ENCODE measurements around the gene ZNF865.
"Not testable (repeated sequence)": the region's sequence is repeated elsewhere in the genome, so short reads cannot be mapped to it uniquely, and the experiment has no call there.

ZNF865 gene

GRCh38 chr19:55605637-55606470 is at the start of gene ZNF865:
Gene ZNF865 (plus strand): TSS chr19:55605647. CDS start chr19:55613619, 7,972 bp downstream.
- peak; percentile 98 for DNase-seq

GRCh38 chr19:55559684-55560083 is 45.8 kb upstream of the ZNF865 start:
- DNase-seq, result no peak

GRCh38 chr19:55563261-55563690 is 42.2 kb upstream of the ZNF865 start:
- peak; percentile 87 for DNase-seq

GRCh38 chr19:55566823-55567222 is 38.6 kb upstream of the ZNF865 start:
- no peak for DNase-seq

GRCh38 chr19:55567708-55568328 is 37.6 kb upstream of the ZNF865 start:
- no peak for DNase-seq

GRCh38 chr19:55569477-55569876 is 36.0 kb upstream of the ZNF865 start:
- not testable (repeated sequence) for DNase-seq

GRCh38 chr19:55573929-55574328 is 31.5 kb upstream of the ZNF865 start:
- not testable (repeated sequence) for DNase-seq

GRCh38 chr19:55576746-55577145 is 28.7 kb upstream of the ZNF865 start:
- no peak for DNase-seq

GRCh38 chr19:55578031-55578760 is 27.3 kb upstream of the ZNF865 start:
- no peak for DNase-seq

GRCh38 chr19:55578761-55579747 is 26.4 kb upstream of the ZNF865 start:
- DNase-seq, result no peak

- peak; percentile 56 for DNase-seq
Measured at GRCh38 chr19:55579766-55580621, 25.5 kb upstream of the ZNF865 start.

- peak; percentile 98 for DNase-seq
Measured at GRCh38 chr19:55580628-55581144, 24.8 kb upstream of the ZNF865 start, which contains the start of gene ZNF579. Gene ZNF579 (minus strand): TSS chr19:55580848. CDS start chr19:55579639, 1,209 bp downstream.

- DNase-seq, result no peak
Measured at GRCh38 chr19:55581145-55581822, 24.2 kb upstream of the ZNF865 start.

GRCh38 chr19:55581823-55582223 is 23.6 kb upstream of the ZNF865 start:
- DNase-seq, result peak; percentile 80

GRCh38 chr19:55582284-55582683 is 23.2 kb upstream of the ZNF865 start:
- DNase-seq, result not testable (repeated sequence)

GRCh38 chr19:55583897-55584296 is 21.6 kb upstream of the ZNF865 start:
- not testable (repeated sequence) for DNase-seq

GRCh38 chr19:55584871-55585270 is 20.6 kb upstream of the ZNF865 start:
- DNase-seq, result no peak

GRCh38 chr19:55585658-55586339 is 19.6 kb upstream of the ZNF865 start:
- DNase-seq, result peak; percentile 92

- DNase-seq, result peak; percentile 100
Measured at GRCh38 chr19:55586976-55587668, 18.3 kb upstream of the ZNF865 start.
